Measurements from ENCODE around the gene WDR82.
A peak's percentile ranks its signal among the peaks of the same experiment; 100 is the strongest.

DNA sequence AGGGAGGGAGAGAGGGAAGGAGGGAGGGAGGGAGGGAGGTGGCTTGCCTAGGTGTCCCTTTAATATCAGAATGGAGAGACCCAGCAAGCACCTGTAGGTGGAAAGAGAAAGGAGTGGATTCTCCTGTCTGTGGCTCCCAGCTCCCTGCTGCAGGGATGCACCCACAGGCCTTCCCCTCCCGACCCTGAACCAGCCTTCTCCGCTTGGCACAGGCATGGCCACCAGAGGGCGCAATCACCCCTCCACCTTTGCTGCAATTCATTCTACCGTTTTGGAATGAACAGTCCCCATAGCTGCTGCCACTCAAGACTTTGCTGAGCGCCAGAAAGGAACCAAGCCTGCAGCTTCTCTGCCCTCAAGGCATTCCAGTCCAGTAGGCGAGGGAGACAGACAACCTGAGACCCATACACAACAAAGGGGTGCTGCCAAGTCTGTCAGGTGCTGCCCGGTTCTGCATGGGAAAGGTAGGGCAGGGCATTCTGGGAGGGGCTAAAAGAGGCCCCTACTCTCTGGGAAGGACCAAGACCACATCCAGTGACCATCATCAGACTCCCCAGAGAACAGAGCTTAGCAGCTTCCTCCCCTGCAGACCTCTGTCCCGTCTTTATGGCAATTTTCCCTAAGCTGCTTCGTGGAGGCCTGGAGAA lies 57.9 kb downstream of the WDR82 start:
- TF ChIP-seq, protein P1, sequence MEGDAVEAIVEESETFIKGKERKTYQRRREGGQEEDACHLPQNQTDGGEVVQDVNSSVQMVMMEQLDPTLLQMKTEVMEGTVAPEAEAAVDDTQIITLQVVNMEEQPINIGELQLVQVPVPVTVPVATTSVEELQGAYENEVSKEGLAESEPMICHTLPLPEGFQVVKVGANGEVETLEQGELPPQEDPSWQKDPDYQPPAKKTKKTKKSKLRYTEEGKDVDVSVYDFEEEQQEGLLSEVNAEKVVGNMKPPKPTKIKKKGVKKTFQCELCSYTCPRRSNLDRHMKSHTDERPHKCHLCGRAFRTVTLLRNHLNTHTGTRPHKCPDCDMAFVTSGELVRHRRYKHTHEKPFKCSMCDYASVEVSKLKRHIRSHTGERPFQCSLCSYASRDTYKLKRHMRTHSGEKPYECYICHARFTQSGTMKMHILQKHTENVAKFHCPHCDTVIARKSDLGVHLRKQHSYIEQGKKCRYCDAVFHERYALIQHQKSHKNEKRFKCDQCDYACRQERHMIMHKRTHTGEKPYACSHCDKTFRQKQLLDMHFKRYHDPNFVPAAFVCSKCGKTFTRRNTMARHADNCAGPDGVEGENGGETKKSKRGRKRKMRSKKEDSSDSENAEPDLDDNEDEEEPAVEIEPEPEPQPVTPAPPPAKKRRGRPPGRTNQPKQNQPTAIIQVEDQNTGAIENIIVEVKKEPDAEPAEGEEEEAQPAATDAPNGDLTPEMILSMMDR (IDR thresholded peaks at IDR 0.05; ENCODE audit: low read depth, low read length), result peak; percentile 91
- TF ChIP-seq POLR2A (IDR thresholded peaks at IDR 0.05; ENCODE audit: extremely low read depth, insufficient read length), result no peak
- TF ChIP-seq MYC (IDR thresholded peaks at IDR 0.05; ENCODE audit: low read depth, low read length), result peak; percentile 40; the same call in 1 of the 2 replicates
- TF ChIP-seq, protein P2, sequence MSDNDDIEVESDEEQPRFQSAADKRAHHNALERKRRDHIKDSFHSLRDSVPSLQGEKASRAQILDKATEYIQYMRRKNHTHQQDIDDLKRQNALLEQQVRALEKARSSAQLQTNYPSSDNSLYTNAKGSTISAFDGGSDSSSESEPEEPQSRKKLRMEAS (IDR thresholded peaks at IDR 0.05; ENCODE audit: low read depth, low read length), result peak; percentile 54
